GM21367 (cell line): ENCODE results near the gene HPSE.

ENCODE experiments used
- ATAC-seq: cut with Tn5 transposase; IDR thresholded peaks from one replicate; pipeline ENCODE4 v1.9.1; 2021; ENCODE audit not compliant: unreplicated experiment

The HPSE gene

GRCh38 chr4:83334425-83335241 is at the start of gene HPSE:
Gene HPSE, minus strand, starts transcription at chr4:83334848. Its CDS starts 66 bp downstream, at chr4:83334782.
- peak; percentile 88 for ATAC-seq

- no peak for ATAC-seq
Observed at GRCh38 chr4:83382850-83383249, 48.2 kb upstream of the HPSE start.

GRCh38 chr4:83381173-83381572 is 46.5 kb upstream of the HPSE start:
- ATAC-seq, result no peak

GRCh38 chr4:83378419-83378818 is 43.8 kb upstream of the HPSE start:
- no peak for ATAC-seq

- ATAC-seq, result no peak
Observed at GRCh38 chr4:83372931-83373330, 38.3 kb upstream of the HPSE start.

- no peak for ATAC-seq
Observed at GRCh38 chr4:83371936-83372335, 37.3 kb upstream of the HPSE start.

- no peak for ATAC-seq
Observed at GRCh38 chr4:83371235-83371634, 36.6 kb upstream of the HPSE start.

- no peak for ATAC-seq
Observed at GRCh38 chr4:83370640-83370906, 35.9 kb upstream of the HPSE start.

- no peak for ATAC-seq
Observed at GRCh38 chr4:83369831-83370639, 35.4 kb upstream of the HPSE start.

GRCh38 chr4:83364312-83364711 is 29.7 kb upstream of the HPSE start:
- no peak for ATAC-seq

GRCh38 chr4:83362492-83363329 is 28.1 kb upstream of the HPSE start:
- peak; percentile 68 for ATAC-seq

GRCh38 chr4:83361416-83362103 is 26.9 kb upstream of the HPSE start:
- no peak for ATAC-seq

GRCh38 chr4:83360018-83360417 is 25.4 kb upstream of the HPSE start:
- ATAC-seq, result no peak

- ATAC-seq, result no peak
Observed at GRCh38 chr4:83358410-83358809, 23.8 kb upstream of the HPSE start.

- ATAC-seq, result peak; percentile 59
Observed at GRCh38 chr4:83356899-83357661, 22.4 kb upstream of the HPSE start.

GRCh38 chr4:83353516-83353915 is 18.9 kb upstream of the HPSE start:
- ATAC-seq, result no peak

- ATAC-seq, result no peak
Observed at GRCh38 chr4:83348074-83348473, 13.4 kb upstream of the HPSE start.

- ATAC-seq, result no peak
Observed at GRCh38 chr4:83342476-83342875, 7.8 kb upstream of the HPSE start.

GRCh38 chr4:83340692-83341343 is 6.2 kb upstream of the HPSE start:
- ATAC-seq, result peak; percentile 58

GRCh38 chr4:83339573-83339972 is 4.9 kb upstream of the HPSE start:
- no peak for ATAC-seq
